HCT116 (cell line): Measurements from ENCODE around the gene SULT2B1. TPM values are rescaled to one million over a fixed set of nuclear protein-coding genes. Genes with fewer than 3 reads are reported as not detected.

Experiments used
- ATAC-seq: fragments of 200-7000 bp; cut with Tn5 transposase; 2 replicates; pipeline ENCODE4 v1.9.1; 2020; ENCODE audit warnings: mild to moderate bottlenecking, moderate library complexity
- BruUV-seq: library from RNA; stranded (reverse); fragments of 400-500 nt; replicated peaks from 2 replicates; lab custom pipeline; 2021; lab: Mats Ljungman, UMichigan
- CTCF ChIA-PET: fragments of 300-600 bp; sonication (Branson Sonifier 250); formaldehyde crosslinking; loops from one replicate; lab custom pipeline; 2021; ENCODE audit warnings: antibody characterized with exemption; lab: Charles Lee
- POLR2A ChIA-PET: fragments of 300-600, 350-600 bp; sonication (Branson Sonifier 250); formaldehyde crosslinking; loops from one replicate; lab custom pipeline; 2021; ENCODE audit warnings: antibody characterized with exemption; lab: Charles Lee
- RAD21 ChIA-PET, 2 experiments: fragments of 300-600 bp; sonication (Branson Sonifier 250); formaldehyde crosslinking; loops; one replicate each; lab custom pipeline; 2023; ENCODE audit warnings: low total read pairs in 2 of 2; ENCODE audit not compliant: uncharacterized antibody in 2 of 2, unreplicated experiment in 2 of 2, low non-redundant PET in 1 of 2; lab: Charles Lee
- DNase-seq: peaks from one replicate; pipeline ENCODE4 v3.0.0-alpha.2; 2010; ENCODE audit warnings: low read depth, low spot score
- H2AFZ ChIP-seq: fragments of 200-600 bp; shearing (Covaris generic), sonication (generic); 2 replicates; pipeline ENCODE4 v1.6.1; 2017; ENCODE audit warnings: low read depth, mixed run types, mixed read lengths, antibody characterized with exemption, low read length; ENCODE audit not compliant: poor library complexity, severe bottlenecking
- H3K27ac ChIP-seq: 2 replicates; pipeline ENCODE4 v1.5.1; 2012; ENCODE audit warnings: low read depth, low read length
- H3K27me3 ChIP-seq: fragments of 200-600 bp; sonication (generic); 2 replicates; pipeline ENCODE4 v1.6.1; 2016; ENCODE audit warnings: mixed run types, low read length, mixed read lengths; ENCODE audit not compliant: insufficient read depth
- H3K36me3 ChIP-seq, 2 experiments: fragments of 200-500 bp in 1 of 2; fragments of 200-600 bp in 1 of 2; sonication (Bioruptor generic) in 1 of 2; sonication (generic) in 1 of 2; 2 replicates each; pipeline versions ENCODE4 v1.5.1 to v1.6.1; 2014 to 2016; ENCODE audit warnings: low read length in 2 of 2, inconsistent platforms in 1 of 2, mixed read lengths in 1 of 2, mixed run types in 1 of 2; ENCODE audit not compliant: insufficient read depth in 2 of 2, control insufficient read depth in 1 of 2
- H3K4me1 ChIP-seq, 2 experiments: fragments of 200-600 bp in 1 of 2; sonication (generic) in 1 of 2; 2 replicates each; pipeline versions ENCODE4 v1.5.1 to v1.6.1; 2012 to 2017; ENCODE audit warnings: low read length in 2 of 2, inconsistent platforms in 1 of 2, mild to moderate bottlenecking in 1 of 2, mixed read lengths in 1 of 2, mixed run types in 1 of 2, moderate library complexity in 1 of 2; ENCODE audit not compliant: insufficient read depth in 2 of 2, control insufficient read depth in 1 of 2
- H3K4me2 ChIP-seq: fragments of 200-600 bp; sonication (generic); 2 replicates; pipeline ENCODE4 v1.6.1; 2017; ENCODE audit warnings: mixed run types, low read length, mixed read lengths
- H3K4me3 ChIP-seq, 2 experiments: fragments of 200-600 bp in 1 of 2; sonication (generic) in 1 of 2; replicated peaks in 1 of 2; 2 replicates each; pipeline ENCODE4 v1.5.1; 2011 to 2016; ENCODE audit warnings: low read length in 2 of 2, control low read depth in 1 of 2, low read depth in 1 of 2, mild to moderate bottlenecking in 1 of 2, mixed read lengths in 1 of 2, mixed run types in 1 of 2
- H3K79me2 ChIP-seq: fragments of 200-600 bp; sonication (generic); 2 replicates; pipeline ENCODE4 v1.6.1; 2017; ENCODE audit warnings: mild to moderate bottlenecking, mixed run types, low read length, moderate library complexity, mixed read lengths; ENCODE audit not compliant: insufficient read depth
- H3K9ac ChIP-seq: fragments of 200-600 bp; sonication (generic); 2 replicates; pipeline ENCODE4 v1.6.1; 2016; ENCODE audit warnings: low read length, mixed read lengths
- H3K9me2 ChIP-seq: fragments of 200-600 bp; sonication (generic), shearing (Covaris generic); 2 replicates; pipeline ENCODE4 v1.6.1; 2017; ENCODE audit warnings: mixed run types, mild to moderate bottlenecking, moderate library complexity; ENCODE audit not compliant: insufficient read depth
- H3K9me3 ChIP-seq, 2 experiments: fragments of 200-500 bp in 1 of 2; fragments of 200-600 bp in 1 of 2; sonication (Bioruptor generic) in 1 of 2; sonication (generic) in 1 of 2; 2 replicates each; pipeline ENCODE4 v1.6.1; 2014 to 2017; ENCODE audit warnings: low read length in 2 of 2, mixed read lengths in 2 of 2, inconsistent platforms in 1 of 2, low read depth in 1 of 2, mild to moderate bottlenecking in 1 of 2, mixed run types in 1 of 2, moderate library complexity in 1 of 2; ENCODE audit not compliant: control insufficient read depth in 1 of 2, insufficient read depth in 1 of 2
- H4K20me1 ChIP-seq: fragments of 200-600 bp; sonication (generic), shearing (Covaris generic); 2 replicates; pipeline ENCODE4 v1.6.1; 2017; ENCODE audit warnings: mixed run types, mild to moderate bottlenecking, moderate library complexity; ENCODE audit not compliant: insufficient read depth
- ELF1 ChIP-seq: IDR thresholded peaks from 2 replicates; pipeline ENCODE4 v1.6.1; 2012; ENCODE audit warnings: low read depth, borderline replicate concordance
- EZH2 ChIP-seq: fragments of 200-600 bp; sonication (generic); IDR thresholded peaks from 2 replicates; pipeline ENCODE4 v1.6.1; 2017; ENCODE audit warnings: antibody characterized with exemption, mixed run types
- JUND ChIP-seq: IDR thresholded peaks from 2 replicates; pipeline ENCODE4 v1.6.1; 2012
- SRF ChIP-seq: IDR thresholded peaks from 2 replicates; pipeline ENCODE4 v1.6.1; 2012; ENCODE audit warnings: low read depth
- ZNF274 ChIP-seq: fragments of 200-500 bp; sonication (Bioruptor generic); IDR thresholded peaks from 2 replicates; pipeline ENCODE4 v1.6.1; 2014; ENCODE audit warnings: mild to moderate bottlenecking, low read depth, low read length, inconsistent platforms
- intact Hi-C: fragments of 100-400 bp; cut with micrococcal nuclease; formaldehyde crosslinking; loops from 2 replicates; pipeline ENCODE4 v1.10.0; 2022
- total RNA-seq: library from RNA; stranded (reverse); gene quantifications from one replicate; pipeline ENCODE4 v1.2.1, GENCODE V29; 2021; ENCODE audit not compliant: unreplicated experiment

Gene SULT2B1
- total RNA-seq, 1 experiment from 2014 or later: 4.8 TPM

DNA sequence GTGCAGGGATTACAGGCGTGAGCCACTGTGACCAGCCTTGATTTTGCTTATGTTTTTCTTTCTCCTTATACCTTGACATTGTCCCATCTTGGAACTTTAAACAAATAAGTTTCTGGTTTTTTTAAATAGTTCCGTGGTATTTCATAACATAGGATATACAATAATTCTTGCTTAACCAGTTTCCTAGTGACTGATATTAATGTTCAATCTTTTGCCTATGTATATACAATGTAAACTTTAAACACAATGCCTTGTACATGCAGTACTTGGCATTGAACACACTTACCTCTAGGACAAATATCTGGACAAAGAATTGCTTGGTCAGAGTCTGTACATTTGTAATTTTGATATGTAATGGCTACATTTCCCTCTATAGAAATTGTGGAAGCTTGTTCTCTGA is 30.2 kb downstream of the SULT2B1 start:
- Histone ChIP-seq H3K4me2 (no peak overlapping the region), H3K4me1 (peaks cover 8 to 15% of the 10 kb centered on the region in 2 experiments), H3K4me3 (no peak overlapping the region)
- POLR2A ChIA-PET: no interaction called here
- TF ChIP-seq JUND (no peak), ZNF274 (no peak), ELF1 (no peak), SRF (no peak)
- TF ChIP-seq, all 23 proteins: peak for 0
- BruUV-seq: no TSS peak
- Histone ChIP-seq H3K27ac (no peak overlapping the region), H3K9ac (no peak overlapping the region), H3K36me3 (no peaks in the 10 kb centered on the region), H3K9me2 (no peaks in the 10 kb centered on the region), H4K20me1 (no peaks in the 10 kb centered on the region), H3K79me2 (no peaks in the 10 kb centered on the region), H2AFZ (no peak overlapping the region), H3K27me3 (no peaks in the 10 kb centered on the region), H3K9me3 (no peaks in the 10 kb centered on the region)
- no peak for ATAC-seq
- intact Hi-C loops: loop anchor here (10.0 kb wide), 1 partner anchor 257 kb away; the partner anchor contains the start of gene EMP3
- ChIA-PET RAD21 (interaction anchor here (0.6 to 3.1 kb wide), 2 partner anchors 75 to 161 kb away, joined by 3 to 75 read pairs; no protein-coding TSS in a partner anchor), CTCF (interaction anchor here (7.7 kb wide), 1 partner anchor 75 kb away, joined by 276 read pairs; no protein-coding TSS in a partner anchor)
- no peak for DNase-seq

GRCh38 chr19:48587387-48587786 is 35.4 kb downstream of the SULT2B1 start:
- no peak for TF ChIP-seq EZH2
- Histone ChIP-seq H3K9me2 (no peaks in the 10 kb centered on the region), H3K4me1 (peaks cover 15 to 36% of the 10 kb centered on the region in 2 experiments), H3K27me3 (no peaks in the 10 kb centered on the region), H3K79me2 (no peaks in the 10 kb centered on the region), H3K4me3 (no peak overlapping the region), H3K36me3 (no peaks in the 10 kb centered on the region), H3K9me3 (no peaks in the 10 kb centered on the region), H3K9ac (no peak overlapping the region), H3K27ac (no peak overlapping the region), H4K20me1 (no peaks in the 10 kb centered on the region), H2AFZ (no peak overlapping the region), H3K4me2 (no peak overlapping the region)
- ChIA-PET CTCF (interaction anchor here (0.6 to 7.7 kb wide), 2 partner anchors 80 to 255 kb away, joined by 3 to 276 read pairs; no protein-coding TSS in a partner anchor), RAD21 (interaction anchor here in 1 of 2 experiments (0.6 to 1.0 kb wide), 2 partner anchors 81 to 85 kb away, joined by 3 to 6 read pairs; no protein-coding TSS in a partner anchor), POLR2A (interaction anchor here (0.9 kb wide), 1 partner anchor 32 kb away, joined by 3 read pairs; the partner anchor contains the start of genes RPL18 and SPHK2)
- no TSS peak for BruUV-seq
- no peak for ATAC-seq
- DNase-seq: no peak
- intact Hi-C loops: loop anchor here (10.0 kb wide), 1 partner anchor 263 kb away; the partner anchor contains the start of gene EMP3
